Smooth muscle cell (in vitro differentiated cells): ENCODE data around the gene NOL9. TPM values are rescaled to one million over a fixed set of nuclear protein-coding genes. Genes with fewer than 3 reads are reported as not detected.

Source experiments
- DNase-seq: peaks from one replicate; lab custom pipeline; 2025; ENCODE audit not compliant: unreplicated experiment; lab: John Stamatoyannopoulos, UW
- H2AFZ ChIP-seq: fragments of 200-600 bp; sonication (generic); 2 replicates; pipeline ENCODE4 v1.6.0; 2016; ENCODE audit warnings: antibody characterized with exemption, low read depth, mild to moderate bottlenecking
- H3F3A ChIP-seq: fragments of 200-600 bp; sonication (generic); 2 replicates; pipeline ENCODE4 v1.6.0; 2017; ENCODE audit warnings: antibody characterized with exemption, low read depth
- H3K27ac ChIP-seq: fragments of 200-600 bp; sonication (generic); 2 replicates; pipeline ENCODE4 v1.5.1; 2016; ENCODE audit warnings: low read depth, mild to moderate bottlenecking
- H3K27me3 ChIP-seq: fragments of 200-600 bp; sonication (generic); 2 replicates; pipeline ENCODE4 v1.6.1; 2016; ENCODE audit warnings: low read depth, mild to moderate bottlenecking
- H3K36me3 ChIP-seq: fragments of 200-600 bp; sonication (generic); 2 replicates; pipeline ENCODE4 v1.5.1; 2016; ENCODE audit warnings: low read depth
- H3K4me1 ChIP-seq: fragments of 200-600 bp; sonication (generic); 2 replicates; pipeline ENCODE4 v1.5.1; 2016; ENCODE audit warnings: low read depth
- H3K4me2 ChIP-seq: fragments of 200-600 bp; sonication (generic); 2 replicates; pipeline ENCODE4 v1.6.0; 2016; ENCODE audit warnings: mild to moderate bottlenecking
- H3K4me3 ChIP-seq: fragments of 200-600 bp; sonication (generic); 2 replicates; pipeline ENCODE4 v1.5.1; 2016; ENCODE audit warnings: mild to moderate bottlenecking
- H3K79me2 ChIP-seq: fragments of 200-600 bp; sonication (generic); 2 replicates; pipeline ENCODE4 v1.6.0; 2016; ENCODE audit warnings: low read depth, mild to moderate bottlenecking
- H3K9ac ChIP-seq: fragments of 200-600 bp; sonication (generic); 2 replicates; pipeline ENCODE4 v1.6.0; 2016; ENCODE audit warnings: low read depth
- H3K9me3 ChIP-seq: fragments of 200-600 bp; sonication (generic); replicated peaks from 2 replicates; pipeline ENCODE4 v1.5.1; 2016; ENCODE audit warnings: low read depth
- H4K20me1 ChIP-seq: fragments of 200-600 bp; sonication (generic); 2 replicates; pipeline ENCODE4 v1.6.0; 2016; ENCODE audit warnings: low read depth
- WGBS: methylation state at CpG from one replicate; pipeline ENCODE4 v1.1.7; 2016; ENCODE audit warnings: low lambda C conversion rate; 5-methylcytosine and 5-hydroxymethylcytosine counted together
- polyA plus RNA-seq: library from polyadenylated mRNA; unstranded; fragments of >200 nt; fragmentation: Nextera tagmentation; extraction: Ambion mirVana; gene quantifications from 2 replicates; pipeline ENCODE4 v1.2.1, GENCODE V29; 2016
- total RNA-seq: library from RNA; depleted of rRNA; stranded (reverse); fragments of >200 nt; gene quantifications from 2 replicates; pipeline ENCODE4 v1.2.3, GENCODE V29; 2014
- TF ChIP-seq, protein P1 (sequence below): fragments of 200-600 bp; sonication (generic); IDR thresholded peaks from 2 replicates; pipeline ENCODE4 v1.5.1; 2017; ENCODE audit warnings: borderline replicate concordance, mild to moderate bottlenecking, antibody characterized with exemption; ENCODE audit not compliant: insufficient read depth, poor library complexity, severe bottlenecking

Gene NOL9
- total and polyA plus RNA-seq, 2 experiments from 2014 or later: 8.1 to 12.0 TPM

DNA sequence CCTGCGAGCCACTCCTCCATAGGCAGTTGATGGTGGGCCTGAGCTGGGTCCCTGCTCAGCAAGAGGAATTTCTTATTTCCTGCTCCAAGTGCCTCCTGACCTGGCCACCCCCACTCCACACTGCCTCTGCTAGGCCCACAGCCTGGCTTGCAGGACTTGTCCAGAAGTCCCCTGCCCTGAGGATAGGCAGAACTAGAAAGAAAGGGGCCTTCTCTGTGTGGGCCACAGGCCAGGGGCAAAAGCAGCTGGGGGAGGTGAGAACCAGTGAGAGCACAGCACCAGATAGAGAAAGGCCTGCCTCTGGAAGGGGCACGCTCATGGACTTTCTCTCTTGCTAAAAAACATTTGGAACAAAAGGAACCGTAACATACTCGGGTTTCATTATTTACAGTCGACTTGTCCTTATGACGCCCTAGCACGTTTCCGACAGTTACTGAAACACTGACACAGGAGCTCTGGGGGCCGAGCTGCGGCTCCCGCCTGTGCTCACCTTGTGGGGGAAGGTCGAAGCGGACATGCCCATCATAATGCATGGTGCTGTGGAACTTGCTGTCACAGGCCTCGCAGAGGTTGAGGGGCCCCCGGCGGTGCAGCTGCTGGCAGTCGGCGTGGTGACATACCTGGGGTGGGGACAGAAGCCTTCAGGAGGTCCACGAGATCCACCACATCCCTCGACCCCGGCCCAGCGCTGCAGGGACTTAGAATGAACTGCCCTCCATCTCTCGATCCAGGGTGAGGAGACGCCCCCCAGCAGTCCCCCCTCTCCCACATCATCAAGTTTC lies 77.1 kb downstream of the NOL9 start:
- Histone ChIP-seq H3K27ac (no peak overlapping the region), H3K4me3 (no peak overlapping the region), H3K36me3 (no peaks in the 10 kb centered on the region), H3K79me2 (no peaks in the 10 kb centered on the region), H3K9ac (no peak overlapping the region), H3K4me1 (no peaks in the 10 kb centered on the region), H3K27me3 (no peaks in the 10 kb centered on the region), H2AFZ (no peak overlapping the region), H3K9me3 (no peaks in the 10 kb centered on the region), H3F3A (no peaks in the 10 kb centered on the region), H4K20me1 (peaks cover 68% of the 10 kb centered on the region), H3K4me2 (no peak overlapping the region)
- WGBS: 92% methylated on average over 24 of the region's 24 CpGs
- TF ChIP-seq, protein P1, sequence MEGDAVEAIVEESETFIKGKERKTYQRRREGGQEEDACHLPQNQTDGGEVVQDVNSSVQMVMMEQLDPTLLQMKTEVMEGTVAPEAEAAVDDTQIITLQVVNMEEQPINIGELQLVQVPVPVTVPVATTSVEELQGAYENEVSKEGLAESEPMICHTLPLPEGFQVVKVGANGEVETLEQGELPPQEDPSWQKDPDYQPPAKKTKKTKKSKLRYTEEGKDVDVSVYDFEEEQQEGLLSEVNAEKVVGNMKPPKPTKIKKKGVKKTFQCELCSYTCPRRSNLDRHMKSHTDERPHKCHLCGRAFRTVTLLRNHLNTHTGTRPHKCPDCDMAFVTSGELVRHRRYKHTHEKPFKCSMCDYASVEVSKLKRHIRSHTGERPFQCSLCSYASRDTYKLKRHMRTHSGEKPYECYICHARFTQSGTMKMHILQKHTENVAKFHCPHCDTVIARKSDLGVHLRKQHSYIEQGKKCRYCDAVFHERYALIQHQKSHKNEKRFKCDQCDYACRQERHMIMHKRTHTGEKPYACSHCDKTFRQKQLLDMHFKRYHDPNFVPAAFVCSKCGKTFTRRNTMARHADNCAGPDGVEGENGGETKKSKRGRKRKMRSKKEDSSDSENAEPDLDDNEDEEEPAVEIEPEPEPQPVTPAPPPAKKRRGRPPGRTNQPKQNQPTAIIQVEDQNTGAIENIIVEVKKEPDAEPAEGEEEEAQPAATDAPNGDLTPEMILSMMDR: no peak
- no peak for DNase-seq

DNA sequence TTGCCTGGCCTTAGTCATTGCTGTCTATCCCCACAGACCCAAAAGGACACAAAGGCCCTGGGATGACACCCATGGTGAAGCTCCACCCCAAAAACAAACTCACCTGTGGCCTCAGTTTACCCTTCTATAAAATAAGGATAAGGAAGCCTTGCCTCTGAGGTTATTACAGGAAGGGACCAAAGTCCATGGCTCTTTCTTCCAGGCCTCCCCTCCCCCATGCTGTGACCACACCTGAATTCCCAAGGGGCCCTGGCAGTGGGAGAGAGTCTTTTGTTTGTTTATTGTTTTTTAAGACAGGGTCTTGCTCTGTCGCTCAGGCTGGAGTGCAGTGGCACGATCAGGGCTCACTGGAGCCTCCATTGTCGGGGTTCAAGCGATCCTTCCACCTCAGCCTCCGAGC lies 77.8 kb downstream of the NOL9 start:
- Histone ChIP-seq H3K79me2 (no peaks in the 10 kb centered on the region), H3F3A (no peaks in the 10 kb centered on the region), H3K36me3 (no peaks in the 10 kb centered on the region), H3K9me3 (no peaks in the 10 kb centered on the region), H4K20me1 (peaks cover 69% of the 10 kb centered on the region), H3K4me1 (no peaks in the 10 kb centered on the region), H3K4me2 (no peak overlapping the region), H3K27me3 (no peaks in the 10 kb centered on the region), H3K27ac (no peak overlapping the region), H3K9ac (no peak overlapping the region), H3K4me3 (no peak overlapping the region), H2AFZ (no peak overlapping the region)
- DNase-seq: no peak
- 91% methylated on average over 5 of the region's 5 CpGs for WGBS
- TF ChIP-seq, protein P1: no peak

DNA sequence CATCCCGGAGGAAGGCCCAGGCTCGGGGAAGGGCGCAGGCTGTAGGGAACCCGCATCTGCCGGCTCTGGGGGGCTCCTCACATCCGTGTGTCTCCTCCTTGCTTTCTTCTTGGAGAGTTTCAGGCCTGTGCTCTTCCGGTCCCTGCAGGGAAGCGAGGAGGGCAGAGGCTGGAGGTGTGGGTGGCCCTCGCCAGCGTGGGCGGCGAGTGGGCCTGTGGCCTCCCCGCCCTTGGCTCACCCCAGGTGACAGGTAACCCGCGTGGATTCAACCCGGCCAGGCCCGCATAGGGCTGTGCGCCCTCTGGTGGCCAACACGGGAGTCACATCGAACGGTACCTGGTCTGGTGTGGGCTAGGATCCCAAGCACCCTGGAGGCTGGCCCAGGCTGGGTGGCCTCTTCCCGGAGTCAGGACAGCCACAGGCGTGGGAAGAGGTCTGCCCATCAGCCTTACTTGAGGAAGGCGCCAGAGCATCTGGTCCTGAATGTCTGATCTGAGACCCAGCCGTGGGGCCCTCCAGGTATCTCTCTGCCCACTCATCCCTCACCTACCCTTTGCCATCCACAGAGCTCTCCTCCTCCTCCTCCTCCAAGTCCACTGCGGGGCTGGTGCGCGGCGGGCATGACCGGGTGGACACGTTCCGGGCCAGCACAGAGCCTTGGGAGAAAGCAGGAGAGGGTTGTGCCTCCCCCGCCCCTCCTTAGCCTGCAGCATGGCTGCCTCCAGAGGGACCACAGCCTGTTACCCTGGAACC lies 78.8 kb downstream of the NOL9 start:
- Histone ChIP-seq H3K27me3 (no peaks in the 10 kb centered on the region), H3K79me2 (no peaks in the 10 kb centered on the region), H3K9me3 (no peaks in the 10 kb centered on the region), H3K4me1 (no peaks in the 10 kb centered on the region), H3F3A (no peaks in the 10 kb centered on the region), H2AFZ (no peak overlapping the region), H4K20me1 (peaks cover 69% of the 10 kb centered on the region), H3K9ac (no peak overlapping the region), H3K4me3 (no peak overlapping the region), H3K27ac (no peak overlapping the region), H3K4me2 (no peak overlapping the region), H3K36me3 (no peaks in the 10 kb centered on the region)
- TF ChIP-seq, protein P1: peak; percentile 90
- 47% methylated on average over 33 of the region's 33 CpGs for WGBS
- DNase-seq: peak; percentile 12
